Activated CD4-positive, alpha-beta T cell treated with anti-CD3 and anti-CD28 coated beads, Interleukin-2, amount 10 ng/mL, durations not matched to agents 24 days and 14 days (primary cell): Measurements from ENCODE around the gene SYNC. TPM values are rescaled to one million over a fixed set of nuclear protein-coding genes. Genes with fewer than 3 reads are reported as not detected.
A peak's percentile ranks its signal among the peaks of the same experiment; 100 is the strongest.
"Not testable (repeated sequence)": the region's sequence is repeated elsewhere in the genome, so short reads cannot be mapped to it uniquely, and the experiment has no call there.

Source experiments
- DNase-seq: peaks from one replicate; pipeline ENCODE4 v3.0.0; 2022
- H3K27ac Mint-ChIP-seq: one replicate; pipeline ENCODE4 v1.8.0; 2022; ENCODE audit warnings: mild to moderate bottlenecking, mixed read lengths
- H3K27me3 Mint-ChIP-seq: one replicate; pipeline ENCODE4 v1.8.0; 2022; ENCODE audit warnings: mixed read lengths
- H3K36me3 Mint-ChIP-seq: one replicate; pipeline ENCODE4 v1.8.0; 2022; ENCODE audit warnings: low read depth, mild to moderate bottlenecking, mixed read lengths
- H3K4me1 Mint-ChIP-seq: one replicate; pipeline ENCODE4 v1.8.0; 2021; ENCODE audit warnings: mixed read lengths
- H3K4me3 Mint-ChIP-seq: one replicate; pipeline ENCODE4 v1.8.0; 2022; ENCODE audit warnings: mild to moderate bottlenecking, moderate library complexity, mixed read lengths
- H3K9me3 Mint-ChIP-seq: one replicate; pipeline ENCODE4 v1.8.0; 2021; ENCODE audit warnings: mixed read lengths
- intact Hi-C: fragments of 100-400 bp; cut with micrococcal nuclease; formaldehyde crosslinking; loops from one replicate; pipeline ENCODE4 v1.15.1; 2023
- total RNA-seq: library from RNA; stranded (reverse); gene quantifications from 2 replicates; pipeline ENCODE4 v1.2.3, GENCODE V29; 2022

Gene SYNC
- total RNA-seq, 1 donor from 2014 or later = not detected

GRCh38 chr1:32659581-32659980 lies 43.0 kb downstream of the SYNC start:
- no peaks in the 10 kb centered on the region for H3K9me3 Mint-ChIP-seq
- H3K4me3 Mint-ChIP-seq = no peak overlapping the region
- peaks cover 20% of the 10 kb centered on the region for H3K4me1 Mint-ChIP-seq
- no peak for DNase-seq
- no peaks in the 10 kb centered on the region for H3K27me3 Mint-ChIP-seq
- no peak overlapping the region for H3K27ac Mint-ChIP-seq
- intact Hi-C loops = loop anchor here (10.0 kb wide), 1 partner anchor 1595 kb away; the partner anchor contains the start of gene PUM1
- H3K36me3 Mint-ChIP-seq = peaks cover 73% of the 10 kb centered on the region

GRCh38 chr1:32652244-32652962 lies 50.2 kb downstream of the SYNC start:
- no peaks in the 10 kb centered on the region for H3K9me3 Mint-ChIP-seq
- peak overlapping the region; percentile 99 for H3K4me3 Mint-ChIP-seq
- H3K27ac Mint-ChIP-seq = peak overlapping the region; percentile 100
- H3K4me1 Mint-ChIP-seq = peaks cover 41% of the 10 kb centered on the region
- no peaks in the 10 kb centered on the region for H3K27me3 Mint-ChIP-seq
- peaks cover 52% of the 10 kb centered on the region for H3K36me3 Mint-ChIP-seq
- intact Hi-C loops = loop anchor here (10.0 kb wide), 1 partner anchor 1588 kb away; the partner anchor contains the start of gene PUM1
- DNase-seq = no peak

GRCh38 chr1:32651461-32652073 lies 51.0 kb downstream of the SYNC start:
- DNase-seq = no peak
- intact Hi-C loops = loop anchor here (2.0 to 10.0 kb wide), 2 partner anchors 403 to 1587 kb away; partner anchors contain the start of gene PUM1
- no peaks in the 10 kb centered on the region for H3K9me3 Mint-ChIP-seq
- H3K36me3 Mint-ChIP-seq = peaks cover 44% of the 10 kb centered on the region
- peak overlapping the region; percentile 99 for H3K4me3 Mint-ChIP-seq
- H3K4me1 Mint-ChIP-seq = peaks cover 37% of the 10 kb centered on the region
- H3K27me3 Mint-ChIP-seq = no peaks in the 10 kb centered on the region
- H3K27ac Mint-ChIP-seq = peak overlapping the region; percentile 100

- H3K36me3 Mint-ChIP-seq = peaks cover 44% of the 10 kb centered on the region
- H3K4me1 Mint-ChIP-seq = peaks cover 37% of the 10 kb centered on the region
- no peaks in the 10 kb centered on the region for H3K9me3 Mint-ChIP-seq
- intact Hi-C loops = loop anchor here (1.0 to 10.0 kb wide), 6 partner anchors 28 to 1586 kb away; partner anchors contain the start of genes PUM1, S100PBP and YARS1
- peak within 1 kb of the TSS; percentile 100 for H3K27ac Mint-ChIP-seq
- H3K27me3 Mint-ChIP-seq = no peaks in the 10 kb centered on the region
- peak; percentile 100 for DNase-seq
- H3K4me3 Mint-ChIP-seq = peak within 1 kb of the TSS; percentile 99
Measured at GRCh38 chr1:32650752-32651460, 51.7 kb downstream of the SYNC start, which contains the start of gene RBBP4. Gene RBBP4, plus strand, starts transcription at chr1:32651208. Its CDS starts 99 bp downstream, at chr1:32651307.

GRCh38 chr1:32650248-32650751 lies 52.3 kb downstream of the SYNC start, which contains the start of gene ZBTB8OS:
Gene ZBTB8OS, minus strand, starts transcription at chr1:32650550. Its CDS starts 21 bp downstream, at chr1:32650529.
- DNase-seq = peak; percentile 96
- H3K27ac Mint-ChIP-seq = peak within 1 kb of the TSS; percentile 100
- no peaks in the 10 kb centered on the region for H3K9me3 Mint-ChIP-seq
- H3K4me3 Mint-ChIP-seq = peak within 1 kb of the TSS; percentile 99
- intact Hi-C loops = loop anchor here (1.0 to 10.0 kb wide), 6 partner anchors 27 to 1585 kb away; partner anchors contain the start of genes PUM1, S100PBP and YARS1
- no peaks in the 10 kb centered on the region for H3K27me3 Mint-ChIP-seq
- H3K4me1 Mint-ChIP-seq = peaks cover 35% of the 10 kb centered on the region
- peaks cover 39% of the 10 kb centered on the region for H3K36me3 Mint-ChIP-seq

- Mint-ChIP-seq H3K4me3 (peak overlapping the region; percentile 99), H3K36me3 (peaks cover 25% of the 10 kb centered on the region)
- no peak for DNase-seq
Measured at GRCh38 chr1:32647308-32648134, 55.0 kb downstream of the SYNC start.

GRCh38 chr1:32644426-32644825 lies 58.1 kb downstream of the SYNC start:
- DNase-seq = no peak
- H3K4me1 Mint-ChIP-seq = peaks cover 15% of the 10 kb centered on the region
- no peak overlapping the region for H3K27ac Mint-ChIP-seq
- peaks cover 10% of the 10 kb centered on the region for H3K36me3 Mint-ChIP-seq
- H3K4me3 Mint-ChIP-seq = no peak overlapping the region
- no peaks in the 10 kb centered on the region for H3K27me3 Mint-ChIP-seq
- intact Hi-C loops = no loop called here
- H3K9me3 Mint-ChIP-seq = no peaks in the 10 kb centered on the region

More at GRCh38 chr1:32647308-32648134, 55.0 kb downstream of the SYNC start:
- H3K4me1 Mint-ChIP-seq = peaks cover 24% of the 10 kb centered on the region
- peak overlapping the region; percentile 48 for H3K27ac Mint-ChIP-seq
- no peaks in the 10 kb centered on the region for H3K9me3 Mint-ChIP-seq
- H3K27me3 Mint-ChIP-seq = no peaks in the 10 kb centered on the region
- intact Hi-C loops = no loop called here

GRCh38 chr1:32642292-32642827 lies 60.2 kb downstream of the SYNC start:
- intact Hi-C loops, H3K4me1 Mint-ChIP-seq, H3K27ac Mint-ChIP-seq, H3K27me3 Mint-ChIP-seq, DNase-seq, H3K36me3 Mint-ChIP-seq, H3K4me3 Mint-ChIP-seq, H3K9me3 Mint-ChIP-seq: not testable (repeated sequence)

GRCh38 chr1:32639489-32640075 lies 63.0 kb downstream of the SYNC start:
- Mint-ChIP-seq H3K9me3 (no peaks in the 10 kb centered on the region), H3K4me1 (peaks cover 2% of the 10 kb centered on the region), H3K27ac (no peak overlapping the region), H3K36me3 (peaks cover 15% of the 10 kb centered on the region), H3K4me3 (no peak overlapping the region), H3K27me3 (no peaks in the 10 kb centered on the region)
- DNase-seq = no peak
- intact Hi-C loops = no loop called here

GRCh38 chr1:32636914-32637645 lies 65.5 kb downstream of the SYNC start:
- Mint-ChIP-seq H3K36me3 (peaks cover 23% of the 10 kb centered on the region), H3K4me1 (peaks cover 5% of the 10 kb centered on the region), H3K4me3 (no peak overlapping the region), H3K9me3 (no peaks in the 10 kb centered on the region), H3K27ac (peak overlapping the region; percentile 69), H3K27me3 (no peaks in the 10 kb centered on the region)
- DNase-seq = no peak
- intact Hi-C loops = no loop called here

- no peak overlapping the region for H3K4me3 Mint-ChIP-seq
- peaks cover 5% of the 10 kb centered on the region for H3K4me1 Mint-ChIP-seq
- H3K36me3 Mint-ChIP-seq = peaks cover 23% of the 10 kb centered on the region
- H3K9me3 Mint-ChIP-seq = no peaks in the 10 kb centered on the region
- intact Hi-C loops = no loop called here
- DNase-seq = no peak
- H3K27me3 Mint-ChIP-seq = no peaks in the 10 kb centered on the region
- H3K27ac Mint-ChIP-seq = no peak overlapping the region
Measured at GRCh38 chr1:32635508-32636277, 66.9 kb downstream of the SYNC start.
